ENCODE results near the gene PCDHB15. TPM values are rescaled to one million over a fixed set of nuclear protein-coding genes. Genes with fewer than 3 reads are reported as not detected.
"Not testable (repeated sequence)": the region's sequence is repeated elsewhere in the genome, so short reads cannot be mapped to it uniquely, and the experiment has no call there.

Gene PCDHB15
- polyA plus RNA-seq, 3 donors from 2014 or later, result 0.16 TPM; not detected in 2

DNA sequence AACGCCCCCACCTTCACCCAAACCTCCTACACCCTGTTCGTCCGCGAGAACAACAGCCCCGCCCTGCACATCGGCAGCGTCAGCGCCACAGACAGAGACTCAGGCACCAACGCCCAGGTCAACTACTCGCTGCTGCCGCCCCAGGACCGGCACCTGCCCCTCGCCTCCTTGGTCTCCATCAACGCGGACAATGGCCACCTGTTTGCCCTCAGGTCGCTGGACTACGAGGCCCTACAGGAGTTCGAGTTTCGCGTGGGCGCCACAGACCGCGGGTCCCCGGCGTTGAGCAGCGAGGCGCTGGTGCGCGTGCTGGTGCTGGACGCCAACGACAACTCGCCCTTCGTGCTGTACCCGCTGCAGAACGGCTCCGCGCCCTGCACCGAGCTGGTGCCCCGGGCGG is 20.4 kb upstream of the PCDHB15 start:
- DNase-seq, H3K4me1 Mint-ChIP-seq, H3K36me3 Mint-ChIP-seq, H3K27ac Mint-ChIP-seq, H3K4me3 Mint-ChIP-seq: not testable (repeated sequence)
- Mint-ChIP-seq H3K27me3 (ENCODE audit: low read depth in 3 of 3) (peaks cover 0 to 17% (median 9%) of the 10 kb centered on the region in 3 donors), H3K9me3 (peaks cover 4 to 29% (median 14%) of the 10 kb centered on the region in 6 donors)

- Mint-ChIP-seq H3K27me3 (ENCODE audit: low read depth in 3 of 3) (peaks cover 0 to 17% (median 9%) of the 10 kb centered on the region in 3 donors), H3K9me3 (peaks cover 4 to 29% (median 13%) of the 10 kb centered on the region in 6 donors)
- not testable (repeated sequence) for H3K27ac Mint-ChIP-seq, H3K4me1 Mint-ChIP-seq, H3K4me3 Mint-ChIP-seq, H3K36me3 Mint-ChIP-seq, DNase-seq
These were observed 19.8 kb upstream of the PCDHB15 start for GRCh38 chr5:141225421-141225820.

DNA sequence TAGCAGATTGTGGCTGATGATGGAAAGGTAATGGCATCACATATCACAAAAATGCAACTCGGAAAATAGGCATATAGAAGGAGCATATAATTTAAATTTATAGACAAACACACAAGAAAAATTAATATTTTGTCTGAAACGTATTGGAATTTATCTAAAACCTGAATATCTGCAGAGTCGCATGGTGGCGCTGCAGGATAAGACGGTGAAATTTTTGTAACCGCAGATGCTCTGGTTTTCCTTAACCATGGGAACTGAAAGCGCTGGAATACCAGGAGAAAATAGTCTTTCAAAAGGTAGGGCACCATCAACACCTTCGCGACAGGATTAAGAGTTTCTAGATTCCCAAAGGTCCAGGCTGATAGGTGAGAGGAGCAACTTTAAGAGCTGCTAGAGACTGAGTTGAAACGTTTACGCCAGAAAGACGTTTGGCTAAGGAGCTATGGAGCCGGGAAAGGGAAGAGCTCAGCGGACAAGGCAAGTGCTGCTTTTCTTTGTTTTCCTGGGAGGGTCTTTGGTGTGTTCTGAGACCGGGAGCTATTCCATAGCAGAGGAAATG is 11.0 kb upstream of the PCDHB15 start:
- Mint-ChIP-seq H3K36me3 (peaks cover 0 to 8% (median 0%) of the 10 kb centered on the region in 3 donors), H3K9me3 (peaks cover 15 to 62% (median 44%) of the 10 kb centered on the region in 6 donors), H3K27me3 (ENCODE audit: low read depth in 3 of 3) (peaks cover 1 to 30% (median 10%) of the 10 kb centered on the region in 3 donors), H3K27ac (no peak overlapping the region), H3K4me3 (no peak overlapping the region), H3K4me1 (no peaks in the 10 kb centered on the region)
- no peak for DNase-seq

GRCh38 chr5:141235922-141236321 is 9.3 kb upstream of the PCDHB15 start:
- H3K4me3 Mint-ChIP-seq, H3K4me1 Mint-ChIP-seq, H3K27ac Mint-ChIP-seq, DNase-seq: not testable (repeated sequence)
- Mint-ChIP-seq H3K36me3 (peaks cover 2 to 20% (median 5%) of the 10 kb centered on the region in 3 donors), H3K9me3 (peaks cover 29 to 79% (median 61%) of the 10 kb centered on the region in 6 donors), H3K27me3 (ENCODE audit: low read depth in 3 of 3) (peaks cover 4 to 39% (median 10%) of the 10 kb centered on the region in 3 donors)

GRCh38 chr5:141236516-141237313 is 8.5 kb upstream of the PCDHB15 start:
- Mint-ChIP-seq H3K36me3 (peaks cover 2 to 20% (median 6%) of the 10 kb centered on the region in 3 donors), H3K4me3 (no peak overlapping the region), H3K27me3 (ENCODE audit: low read depth in 3 of 3) (peaks cover 7 to 38% (median 10%) of the 10 kb centered on the region in 3 donors), H3K4me1 (no peaks in the 10 kb centered on the region), H3K27ac (no peak overlapping the region), H3K9me3 (peaks cover 28 to 76% (median 60%) of the 10 kb centered on the region in 6 donors)
- no peak for DNase-seq

DNA sequence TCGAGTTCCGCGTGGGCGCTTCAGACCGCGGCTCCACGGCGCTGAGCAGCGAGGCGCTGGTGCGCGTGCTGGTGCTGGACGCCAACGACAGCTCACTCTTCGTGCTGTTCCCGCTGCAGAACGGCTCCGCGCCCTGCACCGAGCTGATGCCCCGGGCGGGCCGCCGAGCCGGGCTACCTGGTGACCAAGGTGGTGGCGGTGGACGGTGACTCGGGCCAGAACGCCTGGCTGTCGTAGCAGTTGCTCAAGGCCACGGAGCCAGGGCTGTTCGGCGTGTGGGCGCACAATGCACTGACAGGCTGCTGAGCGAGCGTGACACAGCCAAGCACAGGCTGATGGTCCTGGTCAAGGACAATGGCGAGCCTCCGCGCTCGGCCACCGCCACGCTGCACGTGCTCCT is 3.7 kb upstream of the PCDHB15 start:
- Mint-ChIP-seq H3K4me1 (no peaks in the 10 kb centered on the region), H3K27ac (no peak overlapping the region), H3K36me3 (peaks cover 9 to 25% (median 13%) of the 10 kb centered on the region in 3 donors), H3K4me3 (no peak overlapping the region), H3K27me3 (ENCODE audit: low read depth in 3 of 3) (peaks cover 3 to 28% (median 14%) of the 10 kb centered on the region in 3 donors), H3K9me3 (peaks cover 31 to 88% (median 79%) of the 10 kb centered on the region in 6 donors)
- no peak for DNase-seq

DNA sequence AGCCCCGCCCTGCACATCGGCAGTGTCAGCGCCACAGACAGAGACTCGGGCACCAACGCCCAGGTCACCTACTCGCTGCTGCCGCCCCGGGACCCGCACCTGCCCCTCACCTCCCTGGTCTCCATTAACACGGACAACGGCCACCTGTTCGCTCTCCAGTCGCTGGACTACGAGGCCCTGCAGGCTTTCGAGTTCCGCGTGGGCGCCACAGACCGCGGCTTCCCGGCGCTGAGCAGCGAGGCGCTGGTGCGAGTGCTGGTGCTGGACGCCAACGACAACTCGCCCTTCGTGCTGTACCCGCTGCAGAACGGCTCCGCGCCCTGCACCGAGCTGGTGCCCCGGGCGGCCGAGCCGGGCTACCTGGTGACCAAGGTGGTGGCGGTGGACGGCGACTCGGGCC is 1.8 kb downstream of the PCDHB15 start:
- Mint-ChIP-seq H3K36me3 (peaks cover 11 to 21% (median 13%) of the 10 kb centered on the region in 3 donors), H3K9me3 (peaks cover 24 to 94% (median 87%) of the 10 kb centered on the region in 6 donors)
- H3K27ac Mint-ChIP-seq; H3K4me1 Mint-ChIP-seq; DNase-seq; H3K4me3 Mint-ChIP-seq; H3K27me3 Mint-ChIP-seq (ENCODE audit: low read depth in 3 of 3): not testable (repeated sequence)

DNA sequence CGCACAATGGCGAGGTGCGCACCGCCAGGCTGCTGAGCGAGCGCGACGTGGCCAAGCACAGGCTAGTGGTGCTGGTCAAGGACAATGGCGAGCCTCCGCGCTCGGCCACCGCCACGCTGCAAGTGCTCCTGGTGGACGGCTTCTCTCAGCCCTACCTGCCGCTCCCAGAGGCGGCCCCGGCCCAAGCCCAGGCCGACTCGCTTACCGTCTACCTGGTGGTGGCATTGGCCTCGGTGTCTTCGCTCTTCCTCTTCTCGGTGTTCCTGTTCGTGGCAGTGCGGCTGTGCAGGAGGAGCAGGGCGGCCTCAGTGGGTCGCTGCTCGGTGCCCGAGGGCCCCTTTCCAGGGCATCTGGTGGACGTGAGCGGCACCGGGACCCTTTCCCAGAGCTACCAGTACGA is 2.2 kb downstream of the PCDHB15 start:
- H3K4me3 Mint-ChIP-seq, result not testable (repeated sequence)

DNA sequence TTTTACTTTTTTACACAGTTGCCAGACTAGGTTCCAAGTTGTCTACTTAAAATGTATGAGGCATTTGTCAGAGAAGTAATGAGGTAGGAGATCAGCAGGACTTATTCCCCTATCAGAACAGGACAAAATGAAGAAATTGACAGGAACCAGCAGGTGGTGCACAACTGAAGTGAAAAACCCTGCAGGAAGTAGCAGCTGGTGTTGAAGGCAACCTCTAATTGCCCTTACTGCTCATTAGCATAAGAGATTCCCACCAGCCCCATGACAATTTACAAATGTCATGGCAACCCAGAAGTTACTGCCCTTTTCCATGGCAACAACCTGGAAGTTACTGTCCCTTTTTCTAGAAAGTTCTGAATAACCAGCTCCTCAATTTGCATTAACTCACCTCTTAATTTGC is 5.4 kb downstream of the PCDHB15 start:
- H3K27me3 Mint-ChIP-seq (ENCODE audit: low read depth in 3 of 3), result peaks cover 0 to 10% (median 0%) of the 10 kb centered on the region in 3 donors
- H3K27ac Mint-ChIP-seq, result no peak overlapping the region
- H3K4me3 Mint-ChIP-seq, result no peak overlapping the region
- H3K4me1 Mint-ChIP-seq, result no peaks in the 10 kb centered on the region
- DNase-seq, result no peak
- peaks cover 5 to 21% (median 9%) of the 10 kb centered on the region in 3 donors for H3K36me3 Mint-ChIP-seq
- peaks cover 31 to 92% (median 88%) of the 10 kb centered on the region in 6 donors for H3K9me3 Mint-ChIP-seq

More for the DNA sequence above, 2.2 kb downstream of the PCDHB15 start:
- not testable (repeated sequence) for H3K4me1 Mint-ChIP-seq; H3K27ac Mint-ChIP-seq; H3K27me3 Mint-ChIP-seq (ENCODE audit: low read depth in 3 of 3); DNase-seq
- peaks cover 11 to 21% (median 13%) of the 10 kb centered on the region in 3 donors for H3K36me3 Mint-ChIP-seq
- H3K9me3 Mint-ChIP-seq, result peaks cover 26 to 93% (median 86%) of the 10 kb centered on the region in 6 donors

DNA sequence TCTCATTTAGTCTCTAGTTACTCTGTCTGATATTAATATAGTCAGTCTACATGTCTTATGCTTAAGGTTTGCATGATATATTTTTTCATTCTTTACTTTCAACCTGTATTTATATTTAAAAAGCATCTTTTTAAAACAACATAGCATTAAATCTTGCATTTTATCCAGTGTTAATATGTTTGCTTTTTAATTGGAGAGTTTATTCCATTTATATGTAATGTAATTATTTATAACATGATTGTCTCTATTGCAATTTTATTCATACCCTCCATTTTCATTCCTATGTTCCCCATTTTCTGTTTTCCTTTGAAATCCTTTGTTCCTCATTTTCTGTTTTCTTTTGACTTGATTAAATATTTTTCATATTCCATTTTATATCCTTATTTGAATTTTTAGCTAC is 13.3 kb downstream of the PCDHB15 start:
- H3K36me3 Mint-ChIP-seq, result peaks cover 13 to 35% (median 18%) of the 10 kb centered on the region in 3 donors
- no peak overlapping the region for H3K27ac Mint-ChIP-seq
- H3K4me1 Mint-ChIP-seq, result no peaks in the 10 kb centered on the region
- H3K4me3 Mint-ChIP-seq, result no peak overlapping the region
- H3K9me3 Mint-ChIP-seq, result peaks cover 74 to 99% (median 92%) of the 10 kb centered on the region in 6 donors
- DNase-seq, result no peak
- peaks cover 0 to 7% (median 2%) of the 10 kb centered on the region in 3 donors for H3K27me3 Mint-ChIP-seq (ENCODE audit: low read depth in 3 of 3)

GRCh38 chr5:141258948-141259347 is 13.8 kb downstream of the PCDHB15 start:
- H3K27ac Mint-ChIP-seq, result no peak overlapping the region
- no peaks in the 10 kb centered on the region for H3K4me1 Mint-ChIP-seq
- peaks cover 77 to 99% (median 92%) of the 10 kb centered on the region in 6 donors for H3K9me3 Mint-ChIP-seq
- peaks cover 15 to 32% (median 19%) of the 10 kb centered on the region in 3 donors for H3K36me3 Mint-ChIP-seq
- no peak for DNase-seq
- peaks cover 0 to 7% (median 2%) of the 10 kb centered on the region in 3 donors for H3K27me3 Mint-ChIP-seq (ENCODE audit: low read depth in 3 of 3)
- H3K4me3 Mint-ChIP-seq, result no peak overlapping the region

- Mint-ChIP-seq H3K27me3 (ENCODE audit: low read depth in 3 of 3) (peaks cover 0 to 2% (median 1%) of the 10 kb centered on the region in 3 donors), H3K4me1 (no peaks in the 10 kb centered on the region), H3K4me3 (no peak overlapping the region), H3K36me3 (peaks cover 18 to 34% (median 24%) of the 10 kb centered on the region in 3 donors), H3K9me3 (peaks cover 74 to 99% (median 91%) of the 10 kb centered on the region in 6 donors), H3K27ac (no peak overlapping the region)
- peak in 1 of 3 donors; percentile 0 for DNase-seq
These were observed 15.5 kb downstream of the PCDHB15 start for GRCh38 chr5:141260458-141261237.

GRCh38 chr5:141261238-141261546 is 16.0 kb downstream of the PCDHB15 start:
- no peak for DNase-seq
- Mint-ChIP-seq H3K36me3 (peaks cover 24 to 36% (median 30%) of the 10 kb centered on the region in 3 donors), H3K4me1 (no peaks in the 10 kb centered on the region), H3K9me3 (peaks cover 74 to 99% (median 91%) of the 10 kb centered on the region in 6 donors), H3K27me3 (ENCODE audit: low read depth in 3 of 3) (peaks cover 0 to 3% (median 2%) of the 10 kb centered on the region in 3 donors), H3K4me3 (no peak overlapping the region), H3K27ac (no peak overlapping the region)

All from immature natural killer cell (primary cell).